ENCODE data around the gene TCEAL1.

TCEAL1 gene

GRCh38 chrX:103613362-103613890 lies 15.3 kb upstream of the TCEAL1 start:
- Histone ChIP-seq H3K9me3 (ENCODE audit: control insufficient read depth, insufficient read depth, low read length) (no peaks in the 10 kb centered on the region), H3K36me3 (ENCODE audit: control insufficient read depth, low read length) (no peaks in the 10 kb centered on the region), H3K27ac (ENCODE audit: low read depth, low read length) (no peak overlapping the region), H3K4me3 (ENCODE audit: low read length) (no peak overlapping the region), H4K20me1 (ENCODE audit: control insufficient read depth, insufficient read depth, low read depth, low read length) (no peaks in the 10 kb centered on the region), H3K9me2 (replicated peaks; ENCODE audit: control insufficient read depth, low read length) (no peaks in the 10 kb centered on the region), H3K4me2 (ENCODE audit: low read length) (no peak overlapping the region), H3K4me1 (ENCODE audit: control insufficient read depth, low read length) (no peaks in the 10 kb centered on the region), H3F3A (ENCODE audit: control insufficient read depth, insufficient read depth) (no peaks in the 10 kb centered on the region), H3K27me3 (ENCODE audit: control insufficient read depth, low read length) (no peaks in the 10 kb centered on the region), H3K79me2 (ENCODE audit: control insufficient read depth, low read length) (no peaks in the 10 kb centered on the region)
- TF ChIP-seq, protein P1, sequence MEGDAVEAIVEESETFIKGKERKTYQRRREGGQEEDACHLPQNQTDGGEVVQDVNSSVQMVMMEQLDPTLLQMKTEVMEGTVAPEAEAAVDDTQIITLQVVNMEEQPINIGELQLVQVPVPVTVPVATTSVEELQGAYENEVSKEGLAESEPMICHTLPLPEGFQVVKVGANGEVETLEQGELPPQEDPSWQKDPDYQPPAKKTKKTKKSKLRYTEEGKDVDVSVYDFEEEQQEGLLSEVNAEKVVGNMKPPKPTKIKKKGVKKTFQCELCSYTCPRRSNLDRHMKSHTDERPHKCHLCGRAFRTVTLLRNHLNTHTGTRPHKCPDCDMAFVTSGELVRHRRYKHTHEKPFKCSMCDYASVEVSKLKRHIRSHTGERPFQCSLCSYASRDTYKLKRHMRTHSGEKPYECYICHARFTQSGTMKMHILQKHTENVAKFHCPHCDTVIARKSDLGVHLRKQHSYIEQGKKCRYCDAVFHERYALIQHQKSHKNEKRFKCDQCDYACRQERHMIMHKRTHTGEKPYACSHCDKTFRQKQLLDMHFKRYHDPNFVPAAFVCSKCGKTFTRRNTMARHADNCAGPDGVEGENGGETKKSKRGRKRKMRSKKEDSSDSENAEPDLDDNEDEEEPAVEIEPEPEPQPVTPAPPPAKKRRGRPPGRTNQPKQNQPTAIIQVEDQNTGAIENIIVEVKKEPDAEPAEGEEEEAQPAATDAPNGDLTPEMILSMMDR (IDR thresholded peaks at IDR 0.05; ENCODE audit: low read depth, low read length, poor library complexity, severe bottlenecking) = no peak
- TF ChIP-seq EZH2phosphoT487 (IDR thresholded peaks at IDR 0.05; ENCODE audit: borderline replicate concordance, low read length) = no peak

DNA sequence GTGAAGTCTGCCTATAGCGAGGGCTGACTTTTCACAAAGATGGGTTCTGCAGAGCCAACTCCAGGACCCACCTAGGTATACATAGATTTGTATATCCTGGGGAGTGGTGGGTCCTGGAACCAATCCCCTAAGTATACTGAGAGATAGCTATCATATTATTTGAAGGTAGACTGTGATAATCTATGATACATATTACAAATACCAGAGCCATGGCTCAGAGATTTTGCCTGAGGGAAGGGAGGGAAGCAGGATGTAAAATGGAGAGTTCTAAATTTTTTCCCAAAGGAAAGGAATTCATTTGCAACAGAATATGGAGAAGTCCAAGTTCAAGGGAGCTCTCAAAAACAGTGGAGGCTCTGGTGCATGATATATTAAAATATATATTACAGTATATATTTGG lies 13.8 kb upstream of the TCEAL1 start:
- no peaks in the 10 kb centered on the region for H3K79me2 ChIP-seq (ENCODE audit: control insufficient read depth, low read length)
- TF ChIP-seq, protein P1 (IDR thresholded peaks at IDR 0.05; ENCODE audit: low read depth, low read length, poor library complexity, severe bottlenecking) = no peak
- no peak for TF ChIP-seq EZH2phosphoT487 (IDR thresholded peaks at IDR 0.05; ENCODE audit: borderline replicate concordance, low read length)
- H3K4me2 ChIP-seq (ENCODE audit: low read length) = no peak overlapping the region
- H3K27me3 ChIP-seq (ENCODE audit: control insufficient read depth, low read length) = no peaks in the 10 kb centered on the region
- H3K4me3 ChIP-seq (ENCODE audit: low read length) = no peak overlapping the region
- no peak overlapping the region for H3K27ac ChIP-seq (ENCODE audit: low read depth, low read length)
- no peaks in the 10 kb centered on the region for H3K9me3 ChIP-seq (ENCODE audit: control insufficient read depth, insufficient read depth, low read length)
- no peaks in the 10 kb centered on the region for H3K9me2 ChIP-seq (replicated peaks; ENCODE audit: control insufficient read depth, low read length)
- H3K4me1 ChIP-seq (ENCODE audit: control insufficient read depth, low read length) = no peaks in the 10 kb centered on the region
- H4K20me1 ChIP-seq (ENCODE audit: control insufficient read depth, insufficient read depth, low read depth, low read length) = no peaks in the 10 kb centered on the region
- H3K36me3 ChIP-seq (ENCODE audit: control insufficient read depth, low read length) = no peaks in the 10 kb centered on the region
- no peaks in the 10 kb centered on the region for H3F3A ChIP-seq (ENCODE audit: control insufficient read depth, insufficient read depth)

DNA sequence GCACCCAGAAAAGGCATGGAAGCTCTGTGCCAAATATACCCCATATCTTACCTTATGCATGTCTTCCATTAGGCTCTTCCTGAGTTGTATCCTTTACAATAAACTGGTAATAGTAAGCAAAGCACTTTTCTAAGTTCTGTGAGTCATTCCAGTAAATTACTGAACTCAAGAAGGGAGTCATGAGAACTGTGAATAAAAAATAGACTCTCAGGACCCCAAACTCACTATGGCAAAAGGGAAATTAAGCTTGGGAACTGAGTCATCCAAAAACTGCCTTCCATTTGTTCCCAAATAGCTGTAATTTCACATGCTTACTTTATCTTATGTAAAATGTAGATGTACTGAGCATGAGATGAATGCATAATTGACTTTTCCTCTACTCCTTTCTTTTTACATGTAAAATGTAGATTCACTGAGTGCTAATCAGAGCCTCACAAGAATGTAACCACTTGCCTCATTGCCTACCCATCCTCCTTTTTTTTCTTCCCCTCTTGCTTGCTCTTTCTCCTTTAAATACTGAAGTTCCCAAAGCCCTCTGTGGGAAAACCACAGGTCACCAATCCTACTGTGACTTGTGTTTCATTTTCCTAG lies 12.9 kb upstream of the TCEAL1 start:
- Histone ChIP-seq H3K79me2 (ENCODE audit: control insufficient read depth, low read length) (no peaks in the 10 kb centered on the region), H3K9me3 (ENCODE audit: control insufficient read depth, insufficient read depth, low read length) (no peaks in the 10 kb centered on the region), H3K9me2 (replicated peaks; ENCODE audit: control insufficient read depth, low read length) (no peaks in the 10 kb centered on the region), H3K27me3 (ENCODE audit: control insufficient read depth, low read length) (no peaks in the 10 kb centered on the region), H3K36me3 (ENCODE audit: control insufficient read depth, low read length) (no peaks in the 10 kb centered on the region), H4K20me1 (ENCODE audit: control insufficient read depth, insufficient read depth, low read depth, low read length) (no peaks in the 10 kb centered on the region), H3K27ac (ENCODE audit: low read depth, low read length) (no peak overlapping the region), H3F3A (ENCODE audit: control insufficient read depth, insufficient read depth) (no peaks in the 10 kb centered on the region), H3K4me2 (ENCODE audit: low read length) (no peak overlapping the region), H3K4me1 (ENCODE audit: control insufficient read depth, low read length) (no peaks in the 10 kb centered on the region), H3K4me3 (ENCODE audit: low read length) (no peak overlapping the region)
- TF ChIP-seq, protein P1 (IDR thresholded peaks at IDR 0.05; ENCODE audit: low read depth, low read length, poor library complexity, severe bottlenecking) = no peak
- TF ChIP-seq EZH2phosphoT487 (IDR thresholded peaks at IDR 0.05; ENCODE audit: borderline replicate concordance, low read length) = no peak
